Breast epithelium (tissue), 3 donors: ENCODE measurements around the gene RABGAP1L.

Experiments used
- POLR2A ChIP-seq: fragments of 450-650 bp; IDR thresholded peaks from one replicate; pipeline ENCODE4 v1.6.1; 2016; ENCODE audit warnings: antibody characterized with exemption, mild to moderate bottlenecking, moderate library complexity
- POLR2AphosphoS5 ChIP-seq, 3 donors: sonication (generic); formaldehyde crosslinking; IDR thresholded peaks; one replicate each; pipeline ENCODE4 v1.6.1; 2017; ENCODE audit warnings: antibody characterized with exemption in 3 of 3
- TF ChIP-seq, protein P1 (sequence below), 3 donors: fragments of 450-650 bp; IDR thresholded peaks; one replicate each; pipeline ENCODE4 v1.5.1; 2016 to 2017; ENCODE audit warnings: antibody characterized with exemption in 3 of 3, mild to moderate bottlenecking in 3 of 3, moderate library complexity in 3 of 3

DNA sequence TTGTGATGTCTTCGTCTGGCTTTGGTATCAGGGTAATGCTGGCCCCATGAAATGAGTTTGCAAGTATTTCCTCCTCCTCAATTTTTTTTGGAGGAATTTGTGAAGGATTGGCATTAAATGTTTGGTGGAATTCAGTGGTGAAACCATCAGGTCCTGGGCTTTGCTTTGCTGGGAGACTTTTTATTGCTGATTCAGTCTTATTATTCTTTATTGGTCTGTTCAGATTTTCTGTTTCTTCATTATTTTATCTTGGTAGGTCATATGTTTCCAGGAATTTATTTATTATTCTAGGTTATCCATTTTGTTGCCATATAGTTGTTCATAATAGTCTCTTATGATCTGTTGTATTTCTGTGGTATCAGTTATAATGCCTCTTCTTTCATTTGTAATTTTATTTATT lies 126.7 kb downstream of the RABGAP1L start:
- TF ChIP-seq, protein P1, sequence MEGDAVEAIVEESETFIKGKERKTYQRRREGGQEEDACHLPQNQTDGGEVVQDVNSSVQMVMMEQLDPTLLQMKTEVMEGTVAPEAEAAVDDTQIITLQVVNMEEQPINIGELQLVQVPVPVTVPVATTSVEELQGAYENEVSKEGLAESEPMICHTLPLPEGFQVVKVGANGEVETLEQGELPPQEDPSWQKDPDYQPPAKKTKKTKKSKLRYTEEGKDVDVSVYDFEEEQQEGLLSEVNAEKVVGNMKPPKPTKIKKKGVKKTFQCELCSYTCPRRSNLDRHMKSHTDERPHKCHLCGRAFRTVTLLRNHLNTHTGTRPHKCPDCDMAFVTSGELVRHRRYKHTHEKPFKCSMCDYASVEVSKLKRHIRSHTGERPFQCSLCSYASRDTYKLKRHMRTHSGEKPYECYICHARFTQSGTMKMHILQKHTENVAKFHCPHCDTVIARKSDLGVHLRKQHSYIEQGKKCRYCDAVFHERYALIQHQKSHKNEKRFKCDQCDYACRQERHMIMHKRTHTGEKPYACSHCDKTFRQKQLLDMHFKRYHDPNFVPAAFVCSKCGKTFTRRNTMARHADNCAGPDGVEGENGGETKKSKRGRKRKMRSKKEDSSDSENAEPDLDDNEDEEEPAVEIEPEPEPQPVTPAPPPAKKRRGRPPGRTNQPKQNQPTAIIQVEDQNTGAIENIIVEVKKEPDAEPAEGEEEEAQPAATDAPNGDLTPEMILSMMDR (IDR thresholded peaks at IDR 0.05), result no peak
- no peak for TF ChIP-seq POLR2A
- no peak for TF ChIP-seq POLR2AphosphoS5 (IDR thresholded peaks at IDR 0.05)
